Neutrophil (primary cell): ENCODE data around the gene CD70.

Experiments
- H3K27ac ChIP-seq: fragments of 200-600 bp; sonication (generic); 2 replicates; pipeline ENCODE4 v1.5.1; 2016; ENCODE audit warnings: mild to moderate bottlenecking, moderate library complexity
- H3K27me3 ChIP-seq: fragments of 200-600 bp; sonication (generic); 2 replicates; pipeline ENCODE4 v1.6.0; 2016; ENCODE audit warnings: mild to moderate bottlenecking
- H3K36me3 ChIP-seq: fragments of 200-600 bp; sonication (generic); 2 replicates; pipeline ENCODE4 v1.5.1; 2017
- H3K4me1 ChIP-seq, 2 experiments: fragments of 200-600 bp in 1 of 2; sonication (generic) in 1 of 2; 1 replicate in 1 of 2; 2 replicates in 1 of 2; pipeline versions ENCODE4 v1.5.1 to v1.6.1; 2013 to 2016; ENCODE audit warnings: low read depth in 1 of 2, low read length in 1 of 2, mild to moderate bottlenecking in 1 of 2, moderate library complexity in 1 of 2; ENCODE audit not compliant: control insufficient read depth in 1 of 2, insufficient read depth in 1 of 2
- H3K4me3 ChIP-seq, 2 experiments: fragments of 200-600 bp in 1 of 2; sonication (generic) in 1 of 2; 1 replicate in 1 of 2; 2 replicates in 1 of 2; pipeline ENCODE4 v1.5.1; 2013 to 2016; ENCODE audit warnings: low read depth in 1 of 2, low read length in 1 of 2, mild to moderate bottlenecking in 1 of 2, moderate library complexity in 1 of 2
- H3K9me3 ChIP-seq: fragments of 200-600 bp; sonication (generic); 2 replicates; pipeline ENCODE4 v1.5.1; 2016
- TF ChIP-seq, protein P1 (sequence below): fragments of 200-600 bp; sonication (generic); IDR thresholded peaks from 2 replicates; pipeline ENCODE4 v1.5.1; 2016; ENCODE audit warnings: antibody characterized with exemption

The CD70 gene

GRCh38 chr19:6539514-6539913 is 51.4 kb downstream of the CD70 start:
- H3K9me3 ChIP-seq: no peaks in the 10 kb centered on the region
- peaks cover 11% of the 10 kb centered on the region for H3K27me3 ChIP-seq
- TF ChIP-seq, protein P1, sequence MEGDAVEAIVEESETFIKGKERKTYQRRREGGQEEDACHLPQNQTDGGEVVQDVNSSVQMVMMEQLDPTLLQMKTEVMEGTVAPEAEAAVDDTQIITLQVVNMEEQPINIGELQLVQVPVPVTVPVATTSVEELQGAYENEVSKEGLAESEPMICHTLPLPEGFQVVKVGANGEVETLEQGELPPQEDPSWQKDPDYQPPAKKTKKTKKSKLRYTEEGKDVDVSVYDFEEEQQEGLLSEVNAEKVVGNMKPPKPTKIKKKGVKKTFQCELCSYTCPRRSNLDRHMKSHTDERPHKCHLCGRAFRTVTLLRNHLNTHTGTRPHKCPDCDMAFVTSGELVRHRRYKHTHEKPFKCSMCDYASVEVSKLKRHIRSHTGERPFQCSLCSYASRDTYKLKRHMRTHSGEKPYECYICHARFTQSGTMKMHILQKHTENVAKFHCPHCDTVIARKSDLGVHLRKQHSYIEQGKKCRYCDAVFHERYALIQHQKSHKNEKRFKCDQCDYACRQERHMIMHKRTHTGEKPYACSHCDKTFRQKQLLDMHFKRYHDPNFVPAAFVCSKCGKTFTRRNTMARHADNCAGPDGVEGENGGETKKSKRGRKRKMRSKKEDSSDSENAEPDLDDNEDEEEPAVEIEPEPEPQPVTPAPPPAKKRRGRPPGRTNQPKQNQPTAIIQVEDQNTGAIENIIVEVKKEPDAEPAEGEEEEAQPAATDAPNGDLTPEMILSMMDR: no peak
- no peak overlapping the region for H3K4me3 ChIP-seq
- no peak overlapping the region for H3K27ac ChIP-seq
- H3K4me1 ChIP-seq: peaks cover 0 to 5% of the 10 kb centered on the region in 2 experiments
- no peaks in the 10 kb centered on the region for H3K36me3 ChIP-seq
